ENCODE measurements around the gene PHYKPL.

The PHYKPL gene

GRCh38 chr5:178267876-178268275 is 35.3 kb upstream of the PHYKPL start:
- Histone ChIP-seq H3K79me2 (ENCODE audit: insufficient read depth, low read length) (no peaks in the 10 kb centered on the region), H2AFZ (ENCODE audit: low read depth, low read length) (no peak overlapping the region), H3K4me3 (ENCODE audit: low read depth in 1 of 2, low read length in 2 of 2) (no peak overlapping the region), H3K27me3 (ENCODE audit: insufficient read depth, low read length, poor library complexity) (no peaks in the 10 kb centered on the region), H3K9me3 (ENCODE audit: insufficient read depth, low read length, severe bottlenecking) (no peaks in the 10 kb centered on the region), H3K27ac (ENCODE audit: low read length) (no peak overlapping the region), H3K9ac (ENCODE audit: low read depth, low read length) (no peak overlapping the region), H3K4me2 (ENCODE audit: insufficient read depth, low read length) (no peak overlapping the region), H3K36me3 (ENCODE audit: insufficient read depth, low read length) (no peaks in the 10 kb centered on the region), H3K4me1 (ENCODE audit: insufficient read depth, low read length) (no peaks in the 10 kb centered on the region), H4K20me1 (ENCODE audit: insufficient read depth, low read length) (no peaks in the 10 kb centered on the region)
- no peak for DNase-seq
- no peak for TF ChIP-seq EZH2 (IDR thresholded peaks at IDR 0.05; ENCODE audit: borderline replicate concordance, low read depth, low read length, severe bottlenecking)
- TF ChIP-seq, protein P1, sequence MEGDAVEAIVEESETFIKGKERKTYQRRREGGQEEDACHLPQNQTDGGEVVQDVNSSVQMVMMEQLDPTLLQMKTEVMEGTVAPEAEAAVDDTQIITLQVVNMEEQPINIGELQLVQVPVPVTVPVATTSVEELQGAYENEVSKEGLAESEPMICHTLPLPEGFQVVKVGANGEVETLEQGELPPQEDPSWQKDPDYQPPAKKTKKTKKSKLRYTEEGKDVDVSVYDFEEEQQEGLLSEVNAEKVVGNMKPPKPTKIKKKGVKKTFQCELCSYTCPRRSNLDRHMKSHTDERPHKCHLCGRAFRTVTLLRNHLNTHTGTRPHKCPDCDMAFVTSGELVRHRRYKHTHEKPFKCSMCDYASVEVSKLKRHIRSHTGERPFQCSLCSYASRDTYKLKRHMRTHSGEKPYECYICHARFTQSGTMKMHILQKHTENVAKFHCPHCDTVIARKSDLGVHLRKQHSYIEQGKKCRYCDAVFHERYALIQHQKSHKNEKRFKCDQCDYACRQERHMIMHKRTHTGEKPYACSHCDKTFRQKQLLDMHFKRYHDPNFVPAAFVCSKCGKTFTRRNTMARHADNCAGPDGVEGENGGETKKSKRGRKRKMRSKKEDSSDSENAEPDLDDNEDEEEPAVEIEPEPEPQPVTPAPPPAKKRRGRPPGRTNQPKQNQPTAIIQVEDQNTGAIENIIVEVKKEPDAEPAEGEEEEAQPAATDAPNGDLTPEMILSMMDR (IDR thresholded peaks at IDR 0.05; ENCODE audit: borderline replicate concordance, extremely low read depth, low read length, poor library complexity, severe bottlenecking), result no peak
- ATAC-seq (ENCODE audit: insufficient read depth, low read depth), result no peak

- Histone ChIP-seq H3K27ac (ENCODE audit: low read length) (no peak overlapping the region), H3K27me3 (ENCODE audit: insufficient read depth, low read length, poor library complexity) (no peaks in the 10 kb centered on the region), H2AFZ (ENCODE audit: low read depth, low read length) (no peak overlapping the region), H3K4me1 (ENCODE audit: insufficient read depth, low read length) (no peaks in the 10 kb centered on the region), H3K36me3 (ENCODE audit: insufficient read depth, low read length) (no peaks in the 10 kb centered on the region), H3K9ac (ENCODE audit: low read depth, low read length) (no peak overlapping the region), H3K79me2 (ENCODE audit: insufficient read depth, low read length) (no peaks in the 10 kb centered on the region), H3K4me3 (ENCODE audit: low read depth in 1 of 2, low read length in 2 of 2) (no peak overlapping the region), H3K4me2 (ENCODE audit: insufficient read depth, low read length) (no peak overlapping the region), H4K20me1 (ENCODE audit: insufficient read depth, low read length) (no peaks in the 10 kb centered on the region), H3K9me3 (ENCODE audit: insufficient read depth, low read length, severe bottlenecking) (no peaks in the 10 kb centered on the region)
- TF ChIP-seq, protein P1 (IDR thresholded peaks at IDR 0.05; ENCODE audit: borderline replicate concordance, extremely low read depth, low read length, poor library complexity, severe bottlenecking), result no peak
- no peak for TF ChIP-seq EZH2 (IDR thresholded peaks at IDR 0.05; ENCODE audit: borderline replicate concordance, low read depth, low read length, severe bottlenecking)
- no peak for DNase-seq
- ATAC-seq (ENCODE audit: insufficient read depth, low read depth), result no peak
These were observed 34.6 kb upstream of the PHYKPL start for GRCh38 chr5:178267245-178267644.

GRCh38 chr5:178266581-178266980 is 34.0 kb upstream of the PHYKPL start:
- Histone ChIP-seq H3K4me3 (ENCODE audit: low read depth in 1 of 2, low read length in 2 of 2) (no peak overlapping the region), H3K9me3 (ENCODE audit: insufficient read depth, low read length, severe bottlenecking) (no peaks in the 10 kb centered on the region), H3K36me3 (ENCODE audit: insufficient read depth, low read length) (no peaks in the 10 kb centered on the region), H3K27me3 (ENCODE audit: insufficient read depth, low read length, poor library complexity) (no peaks in the 10 kb centered on the region), H3K4me2 (ENCODE audit: insufficient read depth, low read length) (no peak overlapping the region), H3K79me2 (ENCODE audit: insufficient read depth, low read length) (no peaks in the 10 kb centered on the region), H3K9ac (ENCODE audit: low read depth, low read length) (no peak overlapping the region), H3K27ac (ENCODE audit: low read length) (no peak overlapping the region), H2AFZ (ENCODE audit: low read depth, low read length) (no peak overlapping the region), H3K4me1 (ENCODE audit: insufficient read depth, low read length) (no peaks in the 10 kb centered on the region), H4K20me1 (ENCODE audit: insufficient read depth, low read length) (no peaks in the 10 kb centered on the region)
- TF ChIP-seq, protein P1 (IDR thresholded peaks at IDR 0.05; ENCODE audit: borderline replicate concordance, extremely low read depth, low read length, poor library complexity, severe bottlenecking), result no peak
- TF ChIP-seq EZH2 (IDR thresholded peaks at IDR 0.05; ENCODE audit: borderline replicate concordance, low read depth, low read length, severe bottlenecking), result no peak
- ATAC-seq (ENCODE audit: insufficient read depth, low read depth) (no peak), DNase-seq (no peak)

- TF ChIP-seq EZH2 (IDR thresholded peaks at IDR 0.05; ENCODE audit: borderline replicate concordance, low read depth, low read length, severe bottlenecking), result no peak
- TF ChIP-seq, protein P1 (IDR thresholded peaks at IDR 0.05; ENCODE audit: borderline replicate concordance, extremely low read depth, low read length, poor library complexity, severe bottlenecking), result no peak
- ATAC-seq (ENCODE audit: insufficient read depth, low read depth), result no peak
These were observed 33.1 kb upstream of the PHYKPL start for GRCh38 chr5:178265746-178266145.

More at GRCh38 chr5:178265746-178266145, 33.1 kb upstream of the PHYKPL start:
- Histone ChIP-seq H3K27me3 (ENCODE audit: insufficient read depth, low read length, poor library complexity) (no peaks in the 10 kb centered on the region), H3K9ac (ENCODE audit: low read depth, low read length) (no peak overlapping the region), H3K4me2 (ENCODE audit: insufficient read depth, low read length) (no peak overlapping the region), H3K79me2 (ENCODE audit: insufficient read depth, low read length) (no peaks in the 10 kb centered on the region), H3K9me3 (ENCODE audit: insufficient read depth, low read length, severe bottlenecking) (no peaks in the 10 kb centered on the region), H3K4me3 (ENCODE audit: low read depth in 1 of 2, low read length in 2 of 2) (no peak overlapping the region), H3K4me1 (ENCODE audit: insufficient read depth, low read length) (no peaks in the 10 kb centered on the region), H4K20me1 (ENCODE audit: insufficient read depth, low read length) (no peaks in the 10 kb centered on the region), H2AFZ (ENCODE audit: low read depth, low read length) (no peak overlapping the region), H3K27ac (ENCODE audit: low read length) (no peak overlapping the region), H3K36me3 (ENCODE audit: insufficient read depth, low read length) (no peaks in the 10 kb centered on the region)
- DNase-seq, result no peak
